Glutamatergic neuron (in vitro differentiated cells): ENCODE results near the gene SASH3. TPM values are rescaled to one million over a fixed set of nuclear protein-coding genes. Genes with fewer than 3 reads are reported as not detected.

Source experiments
- DNase-seq: peaks from one replicate; pipeline ENCODE4 v3.0.0; 2022
- H3K27ac Mint-ChIP-seq: one replicate; pipeline ENCODE4 v1.8.0; 2020; ENCODE audit warnings: mild to moderate bottlenecking, mixed read lengths, inconsistent platforms; ENCODE audit not compliant: unreplicated experiment
- H3K27me3 Mint-ChIP-seq: one replicate; pipeline ENCODE4 v1.8.0; 2020; ENCODE audit warnings: mild to moderate bottlenecking, moderate library complexity, mixed read lengths, inconsistent platforms; ENCODE audit not compliant: unreplicated experiment
- H3K36me3 Mint-ChIP-seq: one replicate; pipeline ENCODE4 v1.8.0; 2020; ENCODE audit warnings: mild to moderate bottlenecking, mixed read lengths, inconsistent platforms; ENCODE audit not compliant: unreplicated experiment
- H3K4me1 Mint-ChIP-seq: one replicate; pipeline ENCODE4 v1.8.0; 2020; ENCODE audit warnings: mild to moderate bottlenecking, low read depth, mixed read lengths, inconsistent platforms; ENCODE audit not compliant: unreplicated experiment
- H3K4me3 Mint-ChIP-seq: one replicate; pipeline ENCODE4 v1.8.0; 2020; ENCODE audit warnings: mild to moderate bottlenecking, mixed read lengths, inconsistent platforms; ENCODE audit not compliant: unreplicated experiment
- H3K9me3 Mint-ChIP-seq: one replicate; pipeline ENCODE4 v1.8.0; 2020; ENCODE audit warnings: mild to moderate bottlenecking, moderate library complexity, mixed read lengths, inconsistent platforms; ENCODE audit not compliant: unreplicated experiment
- CTCF ChIP-seq: fragments of 200-600 bp; sonication (generic); IDR thresholded peaks from one replicate; pipeline ENCODE4 v1.5.0; 2021; ENCODE audit not compliant: partially characterized antibody, unreplicated experiment
- total RNA-seq: library from RNA; stranded (reverse); fragmentation: NEBNext Ultra II Directional; extraction: Animal tissue kit (Norgen Biotek cat#: 25700); gene quantifications from one replicate; pipeline ENCODE4 v1.2.1, GENCODE V29; 2021; ENCODE audit not compliant: unreplicated experiment

The SASH3 gene
- total RNA-seq, 1 donor from 2014 or later = not detected

- peak overlapping the region; percentile 70 for H3K4me3 Mint-ChIP-seq
- no peak for DNase-seq
Observed at GRCh38 chrX:129840344-129840743, 60.6 kb downstream of the SASH3 start.

GRCh38 chrX:129842510-129843208 is 62.9 kb downstream of the SASH3 start:
- DNase-seq = no peak
- peaks cover 7% of the 10 kb centered on the region for H3K9me3 Mint-ChIP-seq
- H3K36me3 Mint-ChIP-seq = no peaks in the 10 kb centered on the region
- no peaks in the 10 kb centered on the region for H3K27me3 Mint-ChIP-seq
- H3K27ac Mint-ChIP-seq = peak overlapping the region; percentile 70
- no peak for TF ChIP-seq CTCF
- H3K4me3 Mint-ChIP-seq = peak overlapping the region; percentile 90
- peaks cover 18% of the 10 kb centered on the region for H3K4me1 Mint-ChIP-seq

More at GRCh38 chrX:129840344-129840743, 60.6 kb downstream of the SASH3 start:
- H3K27me3 Mint-ChIP-seq = no peaks in the 10 kb centered on the region
- H3K9me3 Mint-ChIP-seq = peaks cover 7% of the 10 kb centered on the region
- H3K36me3 Mint-ChIP-seq = no peaks in the 10 kb centered on the region
- peaks cover 18% of the 10 kb centered on the region for H3K4me1 Mint-ChIP-seq
- TF ChIP-seq CTCF = no peak
- H3K27ac Mint-ChIP-seq = peak overlapping the region; percentile 66

GRCh38 chrX:129843209-129843458 is 63.4 kb downstream of the SASH3 start:
- Mint-ChIP-seq H3K36me3 (no peaks in the 10 kb centered on the region), H3K27me3 (no peaks in the 10 kb centered on the region), H3K4me1 (peaks cover 18% of the 10 kb centered on the region), H3K9me3 (peaks cover 7% of the 10 kb centered on the region), H3K4me3 (peak overlapping the region; percentile 90), H3K27ac (peak overlapping the region; percentile 70)
- no peak for TF ChIP-seq CTCF
- no peak for DNase-seq

- H3K27ac Mint-ChIP-seq = peak within 1 kb of the TSS; percentile 79
Observed at GRCh38 chrX:129843459-129844306, 63.9 kb downstream of the SASH3 start, which contains the start of gene ZDHHC9. TSS of gene ZDHHC9 (minus strand) at chrX:129843886. CDS start at chrX:129841945, 1,941 bp downstream.

More at GRCh38 chrX:129843459-129844306, 63.9 kb downstream of the SASH3 start, which contains the start of gene ZDHHC9:
- peaks cover 17% of the 10 kb centered on the region for H3K4me1 Mint-ChIP-seq
- H3K36me3 Mint-ChIP-seq = no peaks in the 10 kb centered on the region
- TF ChIP-seq CTCF = peak; percentile 17
- peak within 1 kb of the TSS; percentile 93 for H3K4me3 Mint-ChIP-seq
- H3K27me3 Mint-ChIP-seq = no peaks in the 10 kb centered on the region
- peaks cover 7% of the 10 kb centered on the region for H3K9me3 Mint-ChIP-seq
- peak; percentile 88 for DNase-seq

Other genes with a start within 250 kb of the SASH3 start
- 34.3 TPM for gene OCRL, start 239.7 kb upstream of the SASH3 start, total RNA-seq
- gene APLN, start 125.0 kb upstream of the SASH3 start, total RNA-seq = not detected
- not detected for gene XPNPEP2, start 41.0 kb upstream of the SASH3 start, total RNA-seq
- gene ZDHHC9, start 63.9 kb downstream of the SASH3 start, total RNA-seq = 62.0 TPM
- gene UTP14A, start 126.2 kb downstream of the SASH3 start, total RNA-seq = 9.8 TPM
- gene BCORL1, start 202.7 kb downstream of the SASH3 start, total RNA-seq = 14.7 TPM